ENCODE measurements around the gene MARCHF10. TPM values are rescaled to one million over a fixed set of nuclear protein-coding genes. Genes with fewer than 3 reads are reported as not detected.

MARCHF10 gene
- total and polyA plus RNA-seq, 8 donors: 0.20 to 0.77 (median 0.41) TPM; not detected in 3

GRCh38 chr17:62775876-62776275 lies 32.2 kb downstream of the MARCHF10 start:
- H3K27ac ChIP-seq: no peak overlapping the region
- DNase-seq (no peak), ATAC-seq (no peak), FAIRE-seq (no peak)
- no peaks in the 10 kb centered on the region for H3K27me3 ChIP-seq
- H3K4me1 ChIP-seq: peaks cover 0 to 2% (median 0%) of the 10 kb centered on the region in 3 donors
- H3K36me3 ChIP-seq: no peaks in the 10 kb centered on the region
- no peaks in the 10 kb centered on the region for H3K9me3 ChIP-seq
- WGBS, 2 donors: 89 to 96% methylated on average over 4 of the region's 4 CpGs
- intact Hi-C loops (cut with DNase I): no loop called here
- no peak overlapping the region for H3K4me3 ChIP-seq
- TF ChIP-seq CTCF (IDR thresholded peaks at IDR 0.05): no peak

- ATAC-seq: no peak
- no peak for FAIRE-seq
- Histone ChIP-seq H3K27ac (no peak overlapping the region), H3K36me3 (no peaks in the 10 kb centered on the region), H3K9me3 (no peaks in the 10 kb centered on the region), H3K27me3 (no peaks in the 10 kb centered on the region), H3K4me1 (no peaks in the 10 kb centered on the region), H3K4me3 (no peak overlapping the region)
- TF ChIP-seq CTCF (IDR thresholded peaks at IDR 0.05): no peak
- 63 to 71% methylated on average over 5 of the region's 5 CpGs for WGBS, 2 donors
- intact Hi-C loops (cut with DNase I): no loop called here
- no peak for DNase-seq
Measured at GRCh38 chr17:62774338-62774737, 33.8 kb downstream of the MARCHF10 start.

- Histone ChIP-seq H3K9me3 (no peaks in the 10 kb centered on the region), H3K27ac (no peak overlapping the region), H3K4me1 (no peaks in the 10 kb centered on the region), H3K4me3 (no peak overlapping the region), H3K36me3 (no peaks in the 10 kb centered on the region), H3K27me3 (no peaks in the 10 kb centered on the region)
- no peak for DNase-seq
- TF ChIP-seq CTCF (IDR thresholded peaks at IDR 0.05): no peak
- ATAC-seq: no peak
- intact Hi-C loops (cut with DNase I): no loop called here
- 64 to 81% methylated on average over 5 of the region's 5 CpGs for WGBS, 2 donors
- no peak for FAIRE-seq
Measured at GRCh38 chr17:62767997-62768396, 40.1 kb downstream of the MARCHF10 start.

- H3K27me3 ChIP-seq: no peaks in the 10 kb centered on the region
- H3K4me1 ChIP-seq: no peaks in the 10 kb centered on the region
- H3K9me3 ChIP-seq: no peaks in the 10 kb centered on the region
- H3K4me3 ChIP-seq: no peak overlapping the region
- no peak overlapping the region for H3K27ac ChIP-seq
- intact Hi-C loops (cut with DNase I): no loop called here
- WGBS, 2 donors: 67 to 74% methylated on average over 10 of the region's 10 CpGs
- TF ChIP-seq CTCF (IDR thresholded peaks at IDR 0.05): no peak
- no peak for ATAC-seq
- no peak for FAIRE-seq
- no peak for DNase-seq
- no peaks in the 10 kb centered on the region for H3K36me3 ChIP-seq
Measured at GRCh38 chr17:62765351-62765750, 42.8 kb downstream of the MARCHF10 start.

GRCh38 chr17:62763891-62764600 lies 44.1 kb downstream of the MARCHF10 start:
- H3K4me3 ChIP-seq: no peak overlapping the region
- H3K27me3 ChIP-seq: no peaks in the 10 kb centered on the region
- H3K4me1 ChIP-seq: no peaks in the 10 kb centered on the region
- no peak for FAIRE-seq
- no peak for TF ChIP-seq CTCF (IDR thresholded peaks at IDR 0.05)
- no peak for DNase-seq
- H3K36me3 ChIP-seq: no peaks in the 10 kb centered on the region
- H3K9me3 ChIP-seq: no peaks in the 10 kb centered on the region
- 71 to 75% methylated on average over 15 of the region's 15 CpGs for WGBS, 2 donors
- ATAC-seq: no peak
- no peak overlapping the region for H3K27ac ChIP-seq
- intact Hi-C loops (cut with DNase I): no loop called here

Data from pancreas (tissue), 10 donors.